Neural cell (in vitro differentiated cells): ENCODE results near the gene RPS6KA5.

Experiments
- CTCF ChIP-seq: fragments of 450-650 bp; IDR thresholded peaks from 2 replicates; pipeline ENCODE4 v1.5.1; 2014; ENCODE audit warnings: antibody characterized with exemption, mild to moderate bottlenecking, moderate library complexity; ENCODE audit not compliant: poor library complexity, severe bottlenecking
- EP300 ChIP-seq: fragments of 450-650 bp; conservative IDR thresholded peaks from 2 replicates; pipeline ENCODE4 v1.6.1; 2014; ENCODE audit warnings: antibody characterized with exemption, mild to moderate bottlenecking, moderate library complexity; ENCODE audit not compliant: poor library complexity, severe bottlenecking
- EZH2 ChIP-seq: fragments of 200-600, 300-800 bp; shearing (Covaris generic), sonication (generic); IDR thresholded peaks from 2 replicates; pipeline ENCODE4 v1.6.1; 2014; ENCODE audit warnings: antibody characterized with exemption, low read length, borderline replicate concordance, mild to moderate bottlenecking; ENCODE audit not compliant: insufficient read depth, poor library complexity, severe bottlenecking
- MXI1 ChIP-seq: fragments of 450-650 bp; conservative IDR thresholded peaks from 2 replicates; pipeline ENCODE4 v1.6.1; 2014; ENCODE audit warnings: antibody characterized with exemption, mild to moderate bottlenecking; ENCODE audit not compliant: poor library complexity, severe bottlenecking
- POLR2AphosphoS5 ChIP-seq: IDR thresholded peaks from 2 replicates; pipeline ENCODE4 v1.6.1; 2012
- RAD21 ChIP-seq: fragments of 450-650 bp; conservative IDR thresholded peaks from 2 replicates; pipeline ENCODE4 v1.6.1; 2014; ENCODE audit warnings: antibody characterized with exemption, mild to moderate bottlenecking, moderate library complexity
- REST ChIP-seq: IDR thresholded peaks from 2 replicates; pipeline ENCODE4 v1.6.1; 2012; ENCODE audit warnings: borderline replicate concordance
- SMC3 ChIP-seq: fragments of 450-650 bp; conservative IDR thresholded peaks from 2 replicates; pipeline ENCODE4 v1.6.1; 2014; ENCODE audit warnings: antibody characterized with exemption, mild to moderate bottlenecking, moderate library complexity; ENCODE audit not compliant: poor library complexity
- TAF1 ChIP-seq: IDR thresholded peaks from 2 replicates; pipeline ENCODE4 v1.6.1; 2012; ENCODE audit warnings: low read depth

- TF ChIP-seq CTCF (no peak), EZH2 (no peak), POLR2AphosphoS5 (no peak), EP300 (no peak), RAD21 (no peak), TAF1 (no peak), SMC3 (no peak), REST (no peak), MXI1 (no peak)
Measured at GRCh38 chr14:90857866-90858265, 202.6 kb downstream of the RPS6KA5 start.
